OCI-LY7 (cell line): ENCODE results near the gene ALG9. TPM values are rescaled to one million over a fixed set of nuclear protein-coding genes. Genes with fewer than 3 reads are reported as not detected.

Experiments
- BruUV-seq: library from RNA; stranded (reverse); fragments of 400-500 nt; replicated peaks from 2 replicates; lab custom pipeline; 2021; lab: Mats Ljungman, UMichigan
- CTCF ChIA-PET: fragments of 300-600 bp; sonication (Branson Sonifier 250); formaldehyde crosslinking; loops from one replicate; lab custom pipeline; 2022; ENCODE audit warnings: antibody characterized with exemption; ENCODE audit not compliant: unreplicated experiment; lab: Charles Lee
- POLR2A ChIA-PET: fragments of 300-600 bp; sonication (Branson Sonifier 250); formaldehyde crosslinking; loops from one replicate; lab custom pipeline; 2022; ENCODE audit warnings: antibody characterized with exemption; lab: Charles Lee
- DNase-seq: peaks from one replicate; pipeline ENCODE4 v3.0.0-alpha.2; 2015; ENCODE audit warnings: low spot score
- H2AFZ ChIP-seq: fragments of 200-600 bp; sonication (generic), shearing (Covaris generic); 2 replicates; pipeline ENCODE4 v1.6.1; 2014; ENCODE audit warnings: mild to moderate bottlenecking, antibody characterized with exemption, low read length, moderate library complexity
- H3K27ac ChIP-seq: fragments of 200-600 bp; sonication (generic); 2 replicates; pipeline ENCODE4 v1.5.1; 2014; ENCODE audit warnings: mixed run types, low read depth, mild to moderate bottlenecking, moderate library complexity, low read length, inconsistent platforms; ENCODE audit not compliant: poor library complexity, severe bottlenecking
- H3K36me3 ChIP-seq: fragments of 200-600 bp; sonication (generic); 2 replicates; pipeline ENCODE4 v1.6.1; 2014; ENCODE audit warnings: mild to moderate bottlenecking, antibody characterized with exemption, low read length, moderate library complexity, mixed read lengths; ENCODE audit not compliant: insufficient read depth
- H3K4me1 ChIP-seq: fragments of 200-600 bp; sonication (generic); 2 replicates; pipeline ENCODE4 v1.5.1; 2014; ENCODE audit warnings: mild to moderate bottlenecking, low read length; ENCODE audit not compliant: insufficient read depth, poor library complexity, severe bottlenecking
- H3K4me2 ChIP-seq: fragments of 200-600 bp; sonication (generic); 2 replicates; pipeline ENCODE4 v1.6.1; 2014; ENCODE audit warnings: mild to moderate bottlenecking, low read length
- H3K4me3 ChIP-seq: fragments of 200-600 bp; sonication (generic); 2 replicates; pipeline ENCODE4 v1.5.1; 2014; ENCODE audit warnings: mild to moderate bottlenecking, low read depth, low read length; ENCODE audit not compliant: poor library complexity, severe bottlenecking
- H3K79me2 ChIP-seq: fragments of 200-600 bp; sonication (generic); 2 replicates; pipeline ENCODE4 v1.6.1; 2016; ENCODE audit warnings: low read depth, mild to moderate bottlenecking, low read length, moderate library complexity, mixed read lengths; ENCODE audit not compliant: insufficient read depth
- H3K9me2 ChIP-seq: fragments of 200-600 bp; sonication (generic); 2 replicates; pipeline ENCODE4 v1.6.1; 2016; ENCODE audit warnings: mild to moderate bottlenecking, low read length, mixed read lengths; ENCODE audit not compliant: insufficient read depth
- H3K9me3 ChIP-seq: fragments of 200-600 bp; sonication (generic); 2 replicates; pipeline ENCODE4 v1.6.1; 2014; ENCODE audit warnings: mild to moderate bottlenecking, mixed run types, low read length, mixed read lengths
- H4K20me1 ChIP-seq: fragments of 200-600 bp; sonication (generic); 2 replicates; pipeline ENCODE4 v1.6.1; 2014; ENCODE audit warnings: mild to moderate bottlenecking, antibody characterized with exemption, low read length, moderate library complexity, mixed read lengths; ENCODE audit not compliant: insufficient read depth
- CTCF ChIP-seq: fragments of 200-600 bp; sonication (generic); conservative IDR thresholded peaks from 2 replicates; pipeline ENCODE4 v1.5.1; 2014; ENCODE audit warnings: mild to moderate bottlenecking, antibody characterized with exemption, low read length, moderate library complexity, mixed read lengths
- EZH2phosphoT487 ChIP-seq: fragments of 200-600 bp; sonication (generic); IDR thresholded peaks from 2 replicates; pipeline ENCODE4 v1.6.1; 2018; ENCODE audit warnings: low read depth, borderline replicate concordance, mild to moderate bottlenecking, mixed run types, antibody characterized with exemption, low read length, moderate library complexity, mixed read lengths
- intact Hi-C: fragments of 100-400 bp; cut with micrococcal nuclease; formaldehyde crosslinking; loops from one replicate; pipeline ENCODE4 v1.10.0; 2022; ENCODE audit not compliant: unreplicated experiment
- small RNA-seq: library from RNA; depleted of rRNA; stranded (forward); fragments of <200 nt; gene quantifications from one replicate; pipeline ENCODE3, GENCODE V24; 2014
- total RNA-seq, 2 experiments: library from RNA; depleted of rRNA in 1 of 2; stranded (reverse); fragments of >200 nt in 1 of 2; shearing (Covaris generic) in 1 of 2; gene quantifications; 2 replicates each; pipeline ENCODE4 v1.2.3, GENCODE V29; 2014 to 2022

The ALG9 gene
- total RNA-seq, 2 experiments from 2014 or later = 16.8 to 21.6 TPM

GRCh38 chr11:111737444-111738210 is 133.8 kb downstream of the ALG9 start:
- H3K27ac ChIP-seq = no peak overlapping the region
- no peak overlapping the region for H2AFZ ChIP-seq
- ChIA-PET CTCF (interaction anchor here (0.5 kb wide), 1 partner anchor 14 kb away, joined by 6 read pairs; no protein-coding TSS in a partner anchor), POLR2A (no interaction called here)
- H3K9me2 ChIP-seq = no peaks in the 10 kb centered on the region
- DNase-seq = no peak
- H3K4me3 ChIP-seq = no peak overlapping the region
- TF ChIP-seq EZH2phosphoT487 (no peak), CTCF (no peak)
- no peaks in the 10 kb centered on the region for H3K4me1 ChIP-seq
- intact Hi-C loops = no loop called here
- no TSS peak for BruUV-seq
- no peaks in the 10 kb centered on the region for H3K9me3 ChIP-seq
- no peaks in the 10 kb centered on the region for H3K79me2 ChIP-seq
- no peaks in the 10 kb centered on the region for H4K20me1 ChIP-seq
- H3K4me2 ChIP-seq = no peak overlapping the region
- H3K36me3 ChIP-seq = peaks cover 40% of the 10 kb centered on the region

GRCh38 chr11:111736621-111737443 is 134.5 kb downstream of the ALG9 start:
- Histone ChIP-seq H3K4me2 (no peak overlapping the region), H3K4me3 (no peak overlapping the region), H3K9me3 (no peaks in the 10 kb centered on the region), H3K79me2 (no peaks in the 10 kb centered on the region), H4K20me1 (no peaks in the 10 kb centered on the region), H3K27ac (no peak overlapping the region), H3K4me1 (no peaks in the 10 kb centered on the region), H3K9me2 (no peaks in the 10 kb centered on the region), H3K36me3 (peaks cover 32% of the 10 kb centered on the region), H2AFZ (no peak overlapping the region)
- BruUV-seq = no TSS peak
- DNase-seq = no peak
- ChIA-PET CTCF (no interaction called here), POLR2A (no interaction called here)
- TF ChIP-seq CTCF (no peak), EZH2phosphoT487 (no peak)
- intact Hi-C loops = no loop called here

Small RNA genes lying within 50 kb of the gene (small RNA-seq; reads per million reads assigned to genes)
- not detected for gene GNG5P3
- gene RPL37AP8 = 0.36 reads per million

Other genes with a start within 250 kb of the ALG9 start
- gene PPP2R1B, start 105.2 kb downstream of the ALG9 start, total RNA-seq (2014; rRNA removed; shearing (Covaris generic)) = 30.2 and 50.6 TPM in 2 replicates
- 81.5 and 84.2 TPM in 2 replicates for gene PPP2R1B, start 105.2 kb downstream of the ALG9 start, total RNA-seq (2022)
- gene FDXACB1, start 7.6 kb upstream of the ALG9 start, total RNA-seq (2014; rRNA removed; shearing (Covaris generic)) = 4.2 and 6.2 TPM in 2 replicates
- gene FDXACB1, start 7.6 kb upstream of the ALG9 start, total RNA-seq (2022) = 5.3 and 5.8 TPM in 2 replicates
- gene CFAP68, start 8.0 kb upstream of the ALG9 start, total RNA-seq (2014; rRNA removed; shearing (Covaris generic)) = 14.8 and 17.3 TPM in 2 replicates
- 18.8 and 22.4 TPM in 2 replicates for gene CFAP68, start 8.0 kb upstream of the ALG9 start, total RNA-seq (2022)
- not detected in 2 replicates for gene CRYAB, start 40.2 kb upstream of the ALG9 start, total RNA-seq (2014; rRNA removed; shearing (Covaris generic))
- not detected in 2 replicates for gene CRYAB, start 40.2 kb upstream of the ALG9 start, total RNA-seq (2022)
- gene HSPB2, start 41.2 kb upstream of the ALG9 start, total RNA-seq (2014; rRNA removed; shearing (Covaris generic)) = not detected in 2 replicates
- gene HSPB2, start 41.2 kb upstream of the ALG9 start, total RNA-seq (2022) = not detected in 2 replicates
- not detected in 2 replicates for gene C11orf52, start 47.3 kb upstream of the ALG9 start, total RNA-seq (2014; rRNA removed; shearing (Covaris generic))
- not detected in 2 replicates for gene C11orf52, start 47.3 kb upstream of the ALG9 start, total RNA-seq (2022)
- gene DIXDC1, start 65.8 kb upstream of the ALG9 start, total RNA-seq (2014; rRNA removed; shearing (Covaris generic)) = 5.5 and 6.9 TPM in 2 replicates
- gene DIXDC1, start 65.8 kb upstream of the ALG9 start, total RNA-seq (2022) = 5.5 and 7.3 TPM in 2 replicates
- gene DLAT, start 153.8 kb upstream of the ALG9 start, total RNA-seq (2014; rRNA removed; shearing (Covaris generic)) = 34.5 and 42.0 TPM in 2 replicates
- 46.0 and 54.1 TPM in 2 replicates for gene DLAT, start 153.8 kb upstream of the ALG9 start, total RNA-seq (2022)
- 0.95 and 1.3 TPM in 2 replicates for gene PIH1D2, start 202.4 kb upstream of the ALG9 start, total RNA-seq (2014; rRNA removed; shearing (Covaris generic))
- 0.61 and 2.6 TPM in 2 replicates for gene PIH1D2, start 202.4 kb upstream of the ALG9 start, total RNA-seq (2022)
- gene NKAPD1, start 202.7 kb upstream of the ALG9 start, total RNA-seq (2014; rRNA removed; shearing (Covaris generic)) = 21.3 and 39.6 TPM in 2 replicates
- gene NKAPD1, start 202.7 kb upstream of the ALG9 start, total RNA-seq (2022) = 30.7 and 31.1 TPM in 2 replicates
- 71.3 and 94.3 TPM in 2 replicates for gene TIMM8B, start 215.2 kb upstream of the ALG9 start, total RNA-seq (2014; rRNA removed; shearing (Covaris generic))
- gene TIMM8B, start 215.2 kb upstream of the ALG9 start, total RNA-seq (2022) = 41.3 and 58.2 TPM in 2 replicates
- gene SDHD, start 215.3 kb upstream of the ALG9 start, total RNA-seq (2014; rRNA removed; shearing (Covaris generic)) = 43.5 and 58.8 TPM in 2 replicates
- gene SDHD, start 215.3 kb upstream of the ALG9 start, total RNA-seq (2022) = 77.1 and 85.6 TPM in 2 replicates